WTC11 (cell line): ENCODE measurements around the gene BMP8B.

Experiments
- CTCF ChIP-seq: fragments of 200-600 bp; IDR thresholded peaks from 2 replicates; pipeline ENCODE4 v1.8.0; 2022; ENCODE audit warnings: antibody characterized with exemption
- ETV6 ChIP-seq: sonication (generic); formaldehyde crosslinking; IDR thresholded peaks from 2 replicates; pipeline ENCODE4 v1.8.1; 2022; ENCODE audit warnings: mild to moderate bottlenecking, missing genetic modification reagents
- KAT7 ChIP-seq: sonication (generic); formaldehyde crosslinking; IDR thresholded peaks from 2 replicates; pipeline ENCODE4 v1.8.1; 2023; ENCODE audit warnings: missing genetic modification reagents, mild to moderate bottlenecking, borderline replicate concordance
- TEAD1 ChIP-seq: sonication (generic); formaldehyde crosslinking; IDR thresholded peaks from 2 replicates; pipeline ENCODE4 v1.8.0; 2022; ENCODE audit warnings: mild to moderate bottlenecking, missing genetic modification reagents
- TEAD4 ChIP-seq: sonication (generic); formaldehyde crosslinking; IDR thresholded peaks from 2 replicates; pipeline ENCODE4 v1.8.0; 2022; ENCODE audit warnings: mild to moderate bottlenecking, missing genetic modification reagents
- ZBTB21 ChIP-seq: sonication (generic); formaldehyde crosslinking; IDR thresholded peaks from 2 replicates; pipeline ENCODE4 v1.8.1; 2023; ENCODE audit warnings: mild to moderate bottlenecking, missing genetic modification reagents, borderline replicate concordance

GRCh38 chr1:39832294-39832693 is 43.6 kb upstream of the BMP8B start:
- no peak for TF ChIP-seq KAT7
- no peak for TF ChIP-seq ETV6 (CRISPR knock-in tag)
- no peak for TF ChIP-seq ZBTB21
- TF ChIP-seq CTCF: no peak
- no peak for TF ChIP-seq TEAD4 (CRISPR knock-in tag)
- TF ChIP-seq TEAD1: no peak
